Astrocyte of the cerebellum (primary cell): ENCODE measurements around the gene SETD1B.
A peak's percentile ranks its signal among the peaks of the same experiment; 100 is the strongest.

Experiments used
- DNase-seq: peaks from one replicate; pipeline ENCODE4 v3.0.0-alpha.2; 2011; ENCODE audit warnings: low read depth
- H3K4me3 ChIP-seq: 2 replicates; pipeline ENCODE4 v1.5.1; 2011; ENCODE audit warnings: mild to moderate bottlenecking, low read depth, low read length, moderate library complexity
- CTCF ChIP-seq: IDR thresholded peaks from 2 replicates; pipeline ENCODE4 v1.5.1; 2012; ENCODE audit warnings: low read length, low read depth, moderate library complexity, mild to moderate bottlenecking; ENCODE audit errors: missing control alignments
- in situ Hi-C: cut with HindIII; loops from 2 replicates; pipeline ENCODE4 v1.10.0; 2017; ENCODE audit warnings: low sequenced_read_pairs

Gene SETD1B

GRCh38 chr12:121805171-121806008, 1.6 kb downstream of the SETD1B start:
- no peak for DNase-seq
- no peak for TF ChIP-seq CTCF
- H3K4me3 ChIP-seq, result peak overlapping the region; percentile 78
- in situ Hi-C loops, result no loop called here

- no peak for DNase-seq
- peak overlapping the region; percentile 78 for H3K4me3 ChIP-seq
- TF ChIP-seq CTCF, result no peak
- in situ Hi-C loops, result no loop called here
Observed at GRCh38 chr12:121806009-121806545, 2.3 kb downstream of the SETD1B start.

- TF ChIP-seq CTCF, result no peak
Observed at GRCh38 chr12:121806546-121807423, 3.0 kb downstream of the SETD1B start.

GRCh38 chr12:121807642-121808347, 4.0 kb downstream of the SETD1B start:
- in situ Hi-C loops, result no loop called here
- no peak for DNase-seq
- H3K4me3 ChIP-seq, result no peak overlapping the region
- TF ChIP-seq CTCF, result no peak

More at GRCh38 chr12:121806546-121807423, 3.0 kb downstream of the SETD1B start:
- DNase-seq, result no peak
- in situ Hi-C loops, result no loop called here
- peak overlapping the region; percentile 78 for H3K4me3 ChIP-seq

- H3K4me3 ChIP-seq, result no peak overlapping the region
- TF ChIP-seq CTCF, result no peak
- in situ Hi-C loops, result no loop called here
- no peak for DNase-seq
Observed at GRCh38 chr12:121808623-121809022, 4.8 kb downstream of the SETD1B start.

- no peak overlapping the region for H3K4me3 ChIP-seq
- no peak for TF ChIP-seq CTCF
- in situ Hi-C loops, result no loop called here
- no peak for DNase-seq
Observed at GRCh38 chr12:121809712-121810116, 5.9 kb downstream of the SETD1B start.
